Mesodermal cell (in vitro differentiated cells): Measurements from ENCODE around the gene CBLL1.
A peak's percentile ranks its signal among the peaks of the same experiment; 100 is the strongest.

Experiments
- H3K27ac ChIP-seq: 2 replicates; pipeline ENCODE4 v1.7.0; 2013; ENCODE audit warnings: mild to moderate bottlenecking, low read depth, low read length, moderate library complexity; ENCODE audit not compliant: severe bottlenecking
- H3K36me3 ChIP-seq: 2 replicates; pipeline ENCODE4 v1.7.1; 2013; ENCODE audit warnings: mild to moderate bottlenecking, low read length, moderate library complexity; ENCODE audit not compliant: control insufficient read depth, insufficient read depth
- H3K4me1 ChIP-seq: one replicate; pipeline ENCODE4 v1.7.1; 2013; ENCODE audit warnings: mild to moderate bottlenecking, low read length; ENCODE audit not compliant: insufficient read depth, control insufficient read depth, poor library complexity, severe bottlenecking
- H3K4me3 ChIP-seq: 2 replicates; pipeline ENCODE4 v1.7.0; 2013; ENCODE audit warnings: low read length, control low read depth, mild to moderate bottlenecking; ENCODE audit not compliant: insufficient read depth, poor library complexity, severe bottlenecking; ENCODE audit errors: extremely low read depth
- H3K9me3 ChIP-seq: 2 replicates; pipeline ENCODE4 v1.7.1; 2013; ENCODE audit warnings: mild to moderate bottlenecking, low read length, moderate library complexity; ENCODE audit not compliant: control insufficient read depth
- WGBS, 2 experiments: methylation state at CpG; one replicate each; pipeline ENCODE4 v1.1.5; 2013; ENCODE audit warnings: missing lambda C conversion rate in 2 of 2; ENCODE audit not compliant: insufficient coverage in 2 of 2; 5-methylcytosine and 5-hydroxymethylcytosine counted together

Gene CBLL1

GRCh38 chr7:107712025-107712424, 31.9 kb upstream of the CBLL1 start:
- Histone ChIP-seq H3K4me3 (no peak overlapping the region), H3K9me3 (no peaks in the 10 kb centered on the region), H3K27ac (no peak overlapping the region), H3K36me3 (no peaks in the 10 kb centered on the region), H3K4me1 (no peaks in the 10 kb centered on the region)
- 100% methylated on average over 1 of the region's 1 CpG for WGBS, 2 experiments

GRCh38 chr7:107712896-107713295, 31.0 kb upstream of the CBLL1 start:
- WGBS, 2 experiments, result 100% methylated on average over 1 of the region's 1 CpG; no CpG with 5 or more reads in 1 of the 2 experiments

GRCh38 chr7:107715531-107715930, 28.4 kb upstream of the CBLL1 start:
- no peak overlapping the region for H3K4me3 ChIP-seq
- H3K9me3 ChIP-seq, result no peaks in the 10 kb centered on the region
- 89 to 97% methylated on average over 6 of the region's 6 CpGs for WGBS, 2 experiments
- H3K36me3 ChIP-seq, result no peaks in the 10 kb centered on the region
- H3K27ac ChIP-seq, result no peak overlapping the region
- no peaks in the 10 kb centered on the region for H3K4me1 ChIP-seq

More at GRCh38 chr7:107712896-107713295, 31.0 kb upstream of the CBLL1 start:
- Histone ChIP-seq H3K27ac (no peak overlapping the region), H3K9me3 (no peaks in the 10 kb centered on the region), H3K36me3 (no peaks in the 10 kb centered on the region), H3K4me3 (no peak overlapping the region), H3K4me1 (no peaks in the 10 kb centered on the region)

GRCh38 chr7:107718456-107719193, 25.3 kb upstream of the CBLL1 start:
- H3K4me1 ChIP-seq, result no peaks in the 10 kb centered on the region
- H3K9me3 ChIP-seq, result no peaks in the 10 kb centered on the region
- no peak overlapping the region for H3K27ac ChIP-seq
- WGBS, 2 experiments, result 88 to 100% methylated on average over 1 to 2 of the region's 4 CpGs
- no peak overlapping the region for H3K4me3 ChIP-seq
- no peaks in the 10 kb centered on the region for H3K36me3 ChIP-seq

GRCh38 chr7:107721286-107721685, 22.7 kb upstream of the CBLL1 start:
- WGBS, 2 experiments, result no CpG with 5 or more reads among the region's 1 CpG
- Histone ChIP-seq H3K27ac (no peak overlapping the region), H3K36me3 (no peaks in the 10 kb centered on the region), H3K9me3 (no peaks in the 10 kb centered on the region), H3K4me3 (no peak overlapping the region), H3K4me1 (no peaks in the 10 kb centered on the region)

GRCh38 chr7:107723255-107723654, 20.7 kb upstream of the CBLL1 start:
- no peaks in the 10 kb centered on the region for H3K9me3 ChIP-seq
- no peaks in the 10 kb centered on the region for H3K36me3 ChIP-seq
- H3K4me3 ChIP-seq, result no peak overlapping the region
- 100% methylated on average over 2 of the region's 2 CpGs; no CpG with 5 or more reads in 1 of the 2 experiments for WGBS, 2 experiments
- no peak overlapping the region for H3K27ac ChIP-seq
- H3K4me1 ChIP-seq, result no peaks in the 10 kb centered on the region

- Histone ChIP-seq H3K36me3 (no peaks in the 10 kb centered on the region), H3K4me1 (no peaks in the 10 kb centered on the region), H3K4me3 (no peak overlapping the region), H3K27ac (no peak overlapping the region), H3K9me3 (no peaks in the 10 kb centered on the region)
- 36 to 100% methylated on average over 1 to 3 of the region's 4 CpGs for WGBS, 2 experiments
Observed at GRCh38 chr7:107725138-107725740, 18.7 kb upstream of the CBLL1 start.

GRCh38 chr7:107726356-107727130, 17.4 kb upstream of the CBLL1 start:
- WGBS, 2 experiments, result 57% methylated on average over 1 of the region's 3 CpGs; no CpG with 5 or more reads in 1 of the 2 experiments
- H3K36me3 ChIP-seq, result no peaks in the 10 kb centered on the region
- no peaks in the 10 kb centered on the region for H3K4me1 ChIP-seq

GRCh38 chr7:107728276-107728675, 15.7 kb upstream of the CBLL1 start:
- Histone ChIP-seq H3K9me3 (no peaks in the 10 kb centered on the region), H3K4me3 (no peak overlapping the region), H3K27ac (no peak overlapping the region), H3K4me1 (no peaks in the 10 kb centered on the region), H3K36me3 (no peaks in the 10 kb centered on the region)

More at GRCh38 chr7:107726356-107727130, 17.4 kb upstream of the CBLL1 start:
- Histone ChIP-seq H3K4me3 (no peak overlapping the region), H3K27ac (no peak overlapping the region), H3K9me3 (no peaks in the 10 kb centered on the region)

- peaks cover 11% of the 10 kb centered on the region for H3K4me1 ChIP-seq
- H3K9me3 ChIP-seq, result no peaks in the 10 kb centered on the region
- peak overlapping the region; percentile 95 for H3K4me3 ChIP-seq
- peak overlapping the region; percentile 97 for H3K27ac ChIP-seq
- WGBS, 2 experiments, result 5 to 10% methylated on average over 21 to 25 of the region's 29 CpGs
- peaks cover 5% of the 10 kb centered on the region for H3K36me3 ChIP-seq
Observed at GRCh38 chr7:107742678-107743566, 1.0 kb upstream of the CBLL1 start.
